ENCODE results near the gene METTL13. TPM values are rescaled to one million over a fixed set of nuclear protein-coding genes. Genes with fewer than 3 reads are reported as not detected.

Gene METTL13
- total and polyA plus RNA-seq, 3 experiments from 2014 or later, result 35.1 to 65.8 (median 63.7) TPM

- H3K9me3 ChIP-seq (ENCODE audit: low read length), result no peaks in the 10 kb centered on the region
- H3K27me3 ChIP-seq (ENCODE audit: insufficient read depth, low read length, poor library complexity, severe bottlenecking), result no peaks in the 10 kb centered on the region
- ChIA-PET POLR2A (interaction anchor here (0.5 to 3.9 kb wide), 8 partner anchors 8 to 257 kb away, joined by 3 to 40 read pairs (median 4); partner anchors contain the start of genes DNM3 and METTL13), CTCF (interaction anchor here (0.8 to 3.1 kb wide), 3 partner anchors 44 to 257 kb away, joined by 3 to 11 read pairs (median 4); partner anchors contain the start of gene PRRC2C)
- Mint-ChIP-seq H3K27me3 (peaks cover 0 to 2% of the 10 kb centered on the region in 2 donors), H3K4me1 (peaks cover 52 to 60% (median 58%) of the 10 kb centered on the region in 3 donors), H3K9me3 (no peaks in the 10 kb centered on the region), H3K27ac (peak within 1 kb of the TSS; percentile 95 to 100 (median 100)), H3K36me3 (peaks cover under 1 to 27% (median 1%) of the 10 kb centered on the region in 3 donors), H3K4me3 (peak within 1 kb of the TSS; percentile 93 to 100 (median 99))
- peak within 1 kb of the TSS; percentile 96 for H3K4me3 ChIP-seq (ENCODE audit: low read length)
- peak within 1 kb of the TSS; percentile 98 for H3K27ac ChIP-seq (ENCODE audit: low read depth, low read length)
- peaks cover 3% of the 10 kb centered on the region for H3K36me3 ChIP-seq (ENCODE audit: insufficient read depth, low read length)
- DNase-seq, result peak; percentile 76 to 89 (median 85)
- H3K4me1 ChIP-seq (ENCODE audit: insufficient read depth, low read length), result peaks cover 42% of the 10 kb centered on the region
Measured at GRCh38 chr1:171741872-171742576, 39.4 kb upstream of the METTL13 start, which contains the start of gene VAMP4. Gene VAMP4, minus strand, starts transcription at chr1:171742065. Its CDS starts 3,651 bp downstream, at chr1:171738414.

- Histone ChIP-seq H3K36me3 (ENCODE audit: insufficient read depth, low read length) (no peaks in the 10 kb centered on the region), H3K4me3 (ENCODE audit: low read length) (peak overlapping the region; percentile 96), H3K27me3 (ENCODE audit: insufficient read depth, low read length, poor library complexity, severe bottlenecking) (no peaks in the 10 kb centered on the region), H3K9me3 (ENCODE audit: low read length) (no peaks in the 10 kb centered on the region), H3K4me1 (ENCODE audit: insufficient read depth, low read length) (peaks cover 42% of the 10 kb centered on the region), H3K27ac (ENCODE audit: low read depth, low read length) (peak overlapping the region; percentile 98)
- Mint-ChIP-seq H3K27me3 (peaks cover 0 to 2% of the 10 kb centered on the region in 2 donors), H3K9me3 (no peaks in the 10 kb centered on the region), H3K4me1 (peaks cover 52 to 58% (median 57%) of the 10 kb centered on the region in 3 donors), H3K36me3 (peaks cover 0 to 24% (median 0%) of the 10 kb centered on the region in 3 donors), H3K4me3 (peak overlapping the region; percentile 93 to 100 (median 99)), H3K27ac (peak overlapping the region; percentile 95 to 100 (median 100))
- POLR2A ChIA-PET, result interaction anchor here (0.6 to 3.9 kb wide), 6 partner anchors 9 to 258 kb away, joined by 3 to 40 read pairs (median 4); partner anchors contain the start of genes DNM3 and METTL13
- CTCF ChIA-PET, result interaction anchor here (0.8 to 3.1 kb wide), 4 partner anchors 30 to 257 kb away, joined by 3 to 11 read pairs (median 4); partner anchors contain the start of gene PRRC2C
- DNase-seq, result peak in 2 of 5 donors; percentile 8 to 12
Measured at GRCh38 chr1:171742577-171742922, 38.9 kb upstream of the METTL13 start.

- H3K4me1 Mint-ChIP-seq, result peaks cover 52 to 57% (median 56%) of the 10 kb centered on the region in 3 donors
- Histone ChIP-seq H3K27ac (ENCODE audit: low read depth, low read length) (peak overlapping the region; percentile 98), H3K27me3 (ENCODE audit: insufficient read depth, low read length, poor library complexity, severe bottlenecking) (no peaks in the 10 kb centered on the region), H3K9me3 (ENCODE audit: low read length) (no peaks in the 10 kb centered on the region), H3K36me3 (ENCODE audit: insufficient read depth, low read length) (no peaks in the 10 kb centered on the region), H3K4me1 (ENCODE audit: insufficient read depth, low read length) (peaks cover 42% of the 10 kb centered on the region), H3K4me3 (ENCODE audit: low read length) (peak overlapping the region; percentile 96)
- ChIA-PET CTCF (interaction anchor here (0.8 to 3.1 kb wide), 7 partner anchors 29 to 700 kb away, joined by 3 to 11 read pairs (median 3); partner anchors contain the start of genes METTL13, PIGC and PRRC2C), POLR2A (interaction anchor here (3.9 kb wide), 1 partner anchor 38 kb away, joined by 40 read pairs; the partner anchor contains the start of gene METTL13)
- peak overlapping the region; percentile 93 to 100 (median 99) for H3K4me3 Mint-ChIP-seq
- H3K36me3 Mint-ChIP-seq, result peaks cover 0 to 19% (median 0%) of the 10 kb centered on the region in 3 donors
- DNase-seq, result peak in 1 of 5 donors; percentile 17
- no peaks in the 10 kb centered on the region for H3K9me3 Mint-ChIP-seq
- peaks cover 0 to 2% of the 10 kb centered on the region in 2 donors for H3K27me3 Mint-ChIP-seq
- peak overlapping the region; percentile 95 to 100 (median 100) for H3K27ac Mint-ChIP-seq
Measured at GRCh38 chr1:171743081-171743870, 38.2 kb upstream of the METTL13 start.

- CTCF ChIA-PET, result no interaction called here
- Mint-ChIP-seq H3K4me1 (peaks cover 37 to 40% (median 38%) of the 10 kb centered on the region in 3 donors), H3K36me3 (peaks cover 0 to 12% (median 0%) of the 10 kb centered on the region in 3 donors), H3K4me3 (no peak overlapping the region), H3K9me3 (no peaks in the 10 kb centered on the region), H3K27ac (no peak overlapping the region), H3K27me3 (peaks cover 0 to 2% of the 10 kb centered on the region in 2 donors)
- no peak for DNase-seq
- H3K9me3 ChIP-seq (ENCODE audit: low read length), result no peaks in the 10 kb centered on the region
- no peak overlapping the region for H3K27ac ChIP-seq (ENCODE audit: low read depth, low read length)
- H3K36me3 ChIP-seq (ENCODE audit: insufficient read depth, low read length), result no peaks in the 10 kb centered on the region
- no peak overlapping the region for H3K4me3 ChIP-seq (ENCODE audit: low read length)
- H3K4me1 ChIP-seq (ENCODE audit: insufficient read depth, low read length), result peaks cover 31% of the 10 kb centered on the region
- H3K27me3 ChIP-seq (ENCODE audit: insufficient read depth, low read length, poor library complexity, severe bottlenecking), result no peaks in the 10 kb centered on the region
- POLR2A ChIA-PET, result no interaction called here
Measured at GRCh38 chr1:171744986-171745385, 36.5 kb upstream of the METTL13 start.

GRCh38 chr1:171748651-171749050 is 32.8 kb upstream of the METTL13 start:
- Histone ChIP-seq H3K9me3 (ENCODE audit: low read length) (no peaks in the 10 kb centered on the region), H3K27me3 (ENCODE audit: insufficient read depth, low read length, poor library complexity, severe bottlenecking) (no peaks in the 10 kb centered on the region), H3K4me3 (ENCODE audit: low read length) (no peak overlapping the region), H3K4me1 (ENCODE audit: insufficient read depth, low read length) (peaks cover 5% of the 10 kb centered on the region), H3K36me3 (ENCODE audit: insufficient read depth, low read length) (no peaks in the 10 kb centered on the region), H3K27ac (ENCODE audit: low read depth, low read length) (no peak overlapping the region)
- Mint-ChIP-seq H3K27me3 (peaks cover 0 to 2% of the 10 kb centered on the region in 2 donors), H3K4me3 (no peak overlapping the region), H3K36me3 (no peaks in the 10 kb centered on the region), H3K27ac (no peak overlapping the region), H3K9me3 (no peaks in the 10 kb centered on the region), H3K4me1 (peaks cover 4 to 7% (median 6%) of the 10 kb centered on the region in 3 donors)
- CTCF ChIA-PET, result no interaction called here
- no peak for DNase-seq
- POLR2A ChIA-PET, result no interaction called here

- no peak overlapping the region for H3K27ac ChIP-seq (ENCODE audit: low read depth, low read length)
- no peak overlapping the region for H3K4me3 ChIP-seq (ENCODE audit: low read length)
- Mint-ChIP-seq H3K9me3 (no peaks in the 10 kb centered on the region), H3K4me3 (no peak overlapping the region), H3K4me1 (no peaks in the 10 kb centered on the region), H3K27me3 (peaks cover 15% of the 10 kb centered on the region in 2 donors), H3K27ac (no peak overlapping the region), H3K36me3 (no peaks in the 10 kb centered on the region)
- no peak for DNase-seq
- POLR2A ChIA-PET, result no interaction called here
- no peaks in the 10 kb centered on the region for H3K9me3 ChIP-seq (ENCODE audit: low read length)
- H3K27me3 ChIP-seq (ENCODE audit: insufficient read depth, low read length, poor library complexity, severe bottlenecking), result no peaks in the 10 kb centered on the region
- H3K4me1 ChIP-seq (ENCODE audit: insufficient read depth, low read length), result no peaks in the 10 kb centered on the region
- CTCF ChIA-PET, result no interaction called here
- H3K36me3 ChIP-seq (ENCODE audit: insufficient read depth, low read length), result no peaks in the 10 kb centered on the region
Measured at GRCh38 chr1:171751221-171751620, 30.2 kb upstream of the METTL13 start.

- Mint-ChIP-seq H3K27ac (no peak overlapping the region), H3K4me3 (no peak overlapping the region), H3K27me3 (peaks cover 17 to 23% of the 10 kb centered on the region in 2 donors), H3K9me3 (no peaks in the 10 kb centered on the region), H3K36me3 (no peaks in the 10 kb centered on the region), H3K4me1 (no peaks in the 10 kb centered on the region)
- CTCF ChIA-PET, result no interaction called here
- no peaks in the 10 kb centered on the region for H3K36me3 ChIP-seq (ENCODE audit: insufficient read depth, low read length)
- no peak overlapping the region for H3K4me3 ChIP-seq (ENCODE audit: low read length)
- POLR2A ChIA-PET, result no interaction called here
- no peaks in the 10 kb centered on the region for H3K4me1 ChIP-seq (ENCODE audit: insufficient read depth, low read length)
- H3K27ac ChIP-seq (ENCODE audit: low read depth, low read length), result no peak overlapping the region
- no peaks in the 10 kb centered on the region for H3K9me3 ChIP-seq (ENCODE audit: low read length)
- DNase-seq, result no peak
- H3K27me3 ChIP-seq (ENCODE audit: insufficient read depth, low read length, poor library complexity, severe bottlenecking), result no peaks in the 10 kb centered on the region
Measured at GRCh38 chr1:171753182-171753581, 28.3 kb upstream of the METTL13 start.
